NCI-H345 (cell line): Measurements from ENCODE around the gene GADD45B.
"Not testable (repeated sequence)": the region's sequence is repeated elsewhere in the genome, so short reads cannot be mapped to it uniquely, and the experiment has no call there.

ENCODE experiments used
- DNase-seq: peaks from one replicate; lab custom pipeline; 2025; lab: John Stamatoyannopoulos, UW

GADD45B gene

DNA sequence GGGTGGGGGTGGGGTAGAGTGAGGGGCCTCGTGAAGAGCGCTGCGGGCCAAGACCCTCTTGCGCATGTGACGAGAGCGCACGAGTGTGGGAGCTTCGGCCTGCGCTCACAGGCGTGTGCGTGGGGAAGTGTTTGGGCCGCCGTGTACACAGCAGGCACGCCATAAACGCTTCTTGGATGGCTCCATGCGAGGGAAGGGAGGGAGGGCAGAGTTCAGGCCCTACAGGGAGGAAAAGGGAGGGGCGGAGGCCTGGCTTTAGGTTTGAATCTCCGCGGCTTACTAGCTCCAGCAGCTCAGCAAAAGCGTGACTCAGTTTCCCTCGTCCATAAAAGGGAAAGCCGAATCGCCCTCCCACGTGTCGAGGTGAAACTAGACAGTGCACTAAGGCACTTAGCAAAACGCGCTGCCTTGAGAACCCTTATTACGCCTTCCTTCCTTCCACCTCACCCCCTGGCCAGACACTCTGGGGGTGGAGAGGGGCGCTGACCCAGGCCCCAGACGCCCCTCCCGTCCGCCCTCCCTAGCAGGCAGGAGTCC, 12.5 kb downstream of the GADD45B start:
- DNase-seq = no peak

DNA sequence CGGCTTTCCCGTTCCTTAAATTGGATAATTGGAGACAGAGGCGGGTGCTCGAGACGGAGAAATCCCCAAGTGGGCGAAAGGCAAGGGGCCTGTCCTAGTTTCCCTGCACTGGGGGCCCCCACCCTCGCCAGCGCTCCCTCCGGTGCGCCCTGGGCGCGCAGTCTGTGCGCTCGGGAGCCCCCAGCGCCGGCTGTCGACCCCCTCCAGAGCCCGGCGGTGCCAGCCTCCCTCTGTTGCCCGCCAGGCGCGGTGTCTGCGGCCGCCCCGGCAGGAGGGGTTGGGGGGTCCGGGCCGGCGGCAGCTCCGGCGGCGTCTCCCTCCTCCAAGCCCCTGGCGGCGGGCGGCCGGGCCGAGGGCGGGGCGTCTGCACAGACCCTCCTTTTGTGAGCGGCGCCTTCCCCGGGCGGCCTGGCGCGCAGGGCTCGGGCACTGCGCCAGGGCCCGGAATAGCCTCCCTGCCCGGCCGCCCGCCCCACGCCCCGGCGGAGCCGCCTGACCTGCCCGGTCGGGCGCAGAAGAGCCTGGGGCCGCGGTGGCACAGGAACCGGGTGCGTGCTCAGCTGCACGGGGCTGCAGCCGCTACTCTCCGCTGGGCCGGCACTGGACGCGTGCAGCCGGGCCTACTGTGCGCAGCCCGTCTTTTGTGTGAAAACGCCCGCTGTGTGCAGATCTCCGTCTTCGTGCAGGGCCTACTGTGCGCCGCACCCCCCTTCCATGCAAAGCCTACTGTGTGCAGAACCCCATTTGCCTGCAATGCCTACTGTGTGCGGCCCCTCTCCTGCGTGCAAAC, 13.2 kb downstream of the GADD45B start:
- peak; percentile 18 for DNase-seq

DNA sequence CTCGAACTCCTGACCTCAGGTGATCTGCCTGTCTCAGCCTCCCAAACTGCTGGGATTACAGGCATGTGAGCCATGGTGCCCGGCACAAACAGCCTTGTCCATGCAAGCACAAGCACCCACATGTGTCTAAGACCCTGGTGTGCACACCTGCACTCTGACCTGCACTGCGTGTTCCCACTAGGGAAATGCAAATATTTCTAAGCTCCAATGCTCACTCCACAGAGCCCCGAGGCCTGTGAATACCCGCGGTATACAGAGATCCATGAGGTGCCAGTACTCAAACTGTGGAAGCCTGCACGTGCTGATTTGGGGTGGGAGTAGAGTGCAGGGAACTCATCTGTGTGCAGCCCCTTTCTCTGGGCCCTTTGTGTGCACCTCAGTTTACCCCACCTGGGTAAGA, 14.7 kb downstream of the GADD45B start:
- DNase-seq = no peak

DNA sequence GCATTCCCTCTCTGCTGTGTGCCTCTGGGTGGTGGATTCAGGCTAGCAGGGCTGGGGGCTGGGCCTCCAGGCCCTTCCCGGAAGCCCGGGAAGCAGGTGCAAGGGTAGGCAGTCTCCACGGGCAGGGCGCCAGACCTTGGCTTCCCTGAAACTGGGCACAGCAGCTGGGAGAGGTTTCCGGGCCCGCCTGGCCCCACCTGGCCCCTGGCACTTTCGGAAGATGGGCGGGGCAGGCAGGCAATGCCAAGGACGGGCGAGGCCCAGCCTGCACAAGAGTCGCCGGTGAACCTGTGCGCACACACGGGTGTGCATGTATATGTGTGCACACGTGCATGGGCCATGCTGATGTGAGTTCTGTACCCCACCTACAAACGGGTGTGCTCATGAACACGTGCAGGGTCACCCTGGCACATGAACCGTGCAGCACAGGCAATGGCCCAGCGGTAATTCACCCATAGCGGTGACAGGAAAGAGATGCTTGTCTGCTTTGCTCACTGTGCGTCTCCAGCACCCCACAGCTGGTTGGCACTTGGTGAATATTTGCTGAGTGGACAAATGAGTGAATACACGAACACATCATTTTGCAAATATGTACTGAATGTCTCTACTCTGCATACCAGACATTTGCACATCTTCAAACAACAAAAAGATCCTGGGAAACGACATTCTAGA, 15.3 kb downstream of the GADD45B start:
- peak; percentile 67 for DNase-seq

DNA sequence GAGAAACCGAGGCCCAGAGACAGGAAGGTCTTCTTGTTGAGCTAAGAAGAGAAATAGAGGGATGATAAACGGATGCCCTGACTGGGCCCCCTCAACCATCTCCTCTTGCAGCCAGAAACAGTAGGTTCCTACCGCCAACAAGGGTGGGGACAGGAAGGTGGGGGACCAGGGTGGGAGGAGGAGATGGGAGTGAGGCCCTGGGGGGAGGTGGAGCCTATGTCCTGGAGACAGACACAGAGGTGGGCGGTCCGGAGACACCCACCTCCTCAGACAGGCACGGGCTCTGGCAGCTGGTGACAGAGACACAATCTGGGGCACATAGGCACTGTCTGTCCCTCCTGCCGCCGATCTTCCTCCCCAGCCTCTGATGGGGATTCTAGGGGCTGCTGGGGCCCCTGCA, 16.9 kb downstream of the GADD45B start:
- no peak for DNase-seq

DNA sequence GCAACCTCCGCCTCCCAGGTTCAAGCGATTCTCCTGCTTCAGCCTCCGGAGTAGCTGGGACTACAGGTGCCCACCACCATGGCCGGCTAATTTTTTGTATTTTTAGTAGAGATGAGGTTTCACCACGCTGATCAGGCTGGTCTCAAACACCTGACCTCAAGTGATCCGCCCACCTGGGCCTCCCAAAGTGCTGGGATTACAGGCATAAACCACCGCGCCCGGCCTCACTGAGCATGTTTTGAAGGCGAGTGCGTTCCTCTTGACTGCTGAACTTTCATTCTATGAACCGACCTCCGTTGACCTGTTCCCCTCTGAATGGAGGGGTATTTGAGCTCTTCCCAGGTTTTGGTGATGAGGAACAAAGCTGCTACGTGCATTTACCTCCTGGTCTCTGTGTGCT, 17.5 kb downstream of the GADD45B start:
- DNase-seq = not testable (repeated sequence)

DNA sequence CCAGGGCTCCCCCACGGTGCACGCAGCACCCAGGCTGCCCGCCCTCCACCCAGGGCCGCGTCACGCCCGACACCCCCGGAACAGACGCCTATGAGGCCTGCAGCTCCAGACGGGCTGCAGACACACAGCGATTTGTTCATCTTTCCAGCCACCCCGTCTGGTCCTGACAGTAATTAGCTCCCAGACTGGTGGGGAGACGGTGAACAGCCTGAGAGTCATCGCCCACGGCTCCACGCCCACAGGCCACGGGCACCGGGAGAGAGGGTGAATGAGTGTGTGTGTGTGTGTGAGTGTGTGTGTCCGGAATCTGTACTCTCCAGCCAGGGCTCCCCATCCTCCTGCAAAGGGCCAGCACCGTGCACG, 18.1 kb downstream of the GADD45B start:
- DNase-seq = no peak

DNA sequence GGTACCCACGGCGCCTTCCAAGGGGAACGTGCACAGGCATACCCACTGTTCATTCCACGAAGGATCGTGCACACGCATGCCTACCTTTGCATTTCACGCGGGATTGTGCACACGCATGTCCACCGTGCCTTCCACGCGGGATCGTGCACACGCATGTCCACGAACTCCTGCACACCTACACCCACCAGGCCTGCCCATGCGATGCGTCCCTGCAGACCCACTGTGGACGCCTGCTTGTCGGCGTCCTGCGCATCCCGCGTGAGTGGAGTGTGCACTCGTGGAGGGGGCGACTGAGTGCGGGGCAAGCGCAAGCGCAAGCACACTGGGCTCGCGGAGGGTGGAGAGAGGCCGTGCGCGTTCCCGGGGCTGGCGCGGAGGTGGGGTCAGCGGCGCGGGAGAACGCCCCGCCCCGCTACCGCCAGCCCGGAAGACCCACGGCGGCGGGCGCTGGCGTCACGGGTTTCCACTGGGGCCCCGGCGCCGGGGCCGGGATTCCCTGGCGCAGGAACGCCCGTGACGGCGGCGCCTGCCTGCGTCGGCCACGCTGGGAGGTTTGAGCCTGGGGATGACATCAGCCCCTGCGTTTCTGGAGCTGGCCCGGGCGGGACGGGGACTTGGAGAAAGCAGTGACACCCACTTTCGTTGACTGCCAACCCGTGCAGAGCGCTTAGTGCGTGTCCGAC, 18.7 kb downstream of the GADD45B start:
- peak; percentile 34 for DNase-seq

DNA sequence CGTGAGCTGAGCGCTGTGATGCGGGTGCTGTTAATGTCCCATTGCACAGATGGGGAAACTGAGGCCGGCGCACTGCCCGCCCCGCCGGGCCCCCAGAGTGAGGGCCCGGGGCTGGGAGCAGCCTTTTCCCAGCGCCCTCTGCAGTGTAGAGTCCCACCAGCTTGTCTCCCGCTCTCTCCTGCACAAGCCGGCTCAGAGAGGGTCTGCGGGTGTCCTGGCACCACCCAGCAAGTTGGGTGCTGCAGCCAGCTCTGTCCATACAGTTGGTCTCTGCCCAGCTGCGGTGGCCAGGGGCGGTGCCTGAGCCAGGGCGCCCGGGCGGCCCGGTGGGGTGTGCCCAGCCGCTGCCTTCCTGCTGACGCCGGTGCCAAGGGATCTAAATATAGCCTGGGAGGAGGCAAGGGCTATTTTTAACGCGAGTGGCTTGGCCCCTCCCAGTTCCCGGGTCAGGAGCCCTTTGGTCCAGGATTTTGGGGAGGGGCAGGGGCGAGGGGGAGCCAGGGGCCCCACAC, 19.3 kb downstream of the GADD45B start:
- peak; percentile 50 for DNase-seq

DNA sequence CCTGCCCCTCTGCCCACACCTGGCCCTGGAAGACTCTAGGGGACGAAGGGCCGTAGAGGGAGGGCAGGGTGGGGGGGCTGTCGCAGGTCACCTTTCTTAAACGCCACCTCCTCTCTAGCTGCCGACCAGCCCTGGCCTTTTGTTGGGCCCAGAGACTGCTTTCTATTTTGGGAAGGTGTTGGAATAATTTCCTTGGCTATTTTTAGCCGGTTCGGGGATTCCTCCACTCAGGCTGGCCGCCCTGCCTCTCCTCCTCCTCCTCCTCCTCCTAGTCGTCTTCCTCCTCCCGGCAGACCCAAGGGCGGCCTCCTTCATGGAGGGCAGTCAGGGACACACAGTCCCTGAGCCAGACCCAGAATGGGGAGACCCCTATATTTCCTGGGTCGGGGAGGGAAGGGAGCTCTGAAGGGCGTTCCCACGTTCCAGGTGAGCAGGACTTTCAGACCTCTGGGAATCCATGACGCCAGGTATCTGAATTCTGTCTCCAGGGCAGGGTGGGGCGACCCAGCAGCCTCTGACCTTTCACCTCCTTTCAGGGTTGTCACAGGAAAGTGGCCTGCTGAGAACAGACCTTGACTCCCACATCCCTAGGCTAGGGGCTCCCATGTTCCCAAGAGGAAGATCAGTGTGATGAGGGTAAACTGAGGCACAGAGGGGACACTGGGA, 19.9 kb downstream of the GADD45B start:
- no peak for DNase-seq

DNA sequence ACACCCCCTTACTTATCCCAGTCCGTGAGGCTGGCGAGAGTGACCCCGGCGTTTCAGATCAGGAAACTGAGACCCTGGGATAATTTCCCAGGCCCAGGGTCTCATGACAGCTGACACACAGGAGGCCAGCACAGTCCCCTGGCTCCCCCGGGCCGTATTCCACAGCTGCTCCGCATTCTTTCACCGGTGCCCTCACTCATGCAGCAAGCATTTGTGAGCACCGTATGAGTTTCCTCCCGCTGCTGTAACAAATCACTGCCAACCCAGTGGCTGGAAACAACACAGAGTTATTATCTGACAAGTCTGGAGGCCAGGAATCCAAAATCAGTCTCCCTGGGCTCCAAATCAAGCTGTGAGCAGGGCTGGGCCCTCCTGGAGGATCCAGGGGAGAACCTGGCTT, 21.3 kb downstream of the GADD45B start:
- no peak for DNase-seq

DNA sequence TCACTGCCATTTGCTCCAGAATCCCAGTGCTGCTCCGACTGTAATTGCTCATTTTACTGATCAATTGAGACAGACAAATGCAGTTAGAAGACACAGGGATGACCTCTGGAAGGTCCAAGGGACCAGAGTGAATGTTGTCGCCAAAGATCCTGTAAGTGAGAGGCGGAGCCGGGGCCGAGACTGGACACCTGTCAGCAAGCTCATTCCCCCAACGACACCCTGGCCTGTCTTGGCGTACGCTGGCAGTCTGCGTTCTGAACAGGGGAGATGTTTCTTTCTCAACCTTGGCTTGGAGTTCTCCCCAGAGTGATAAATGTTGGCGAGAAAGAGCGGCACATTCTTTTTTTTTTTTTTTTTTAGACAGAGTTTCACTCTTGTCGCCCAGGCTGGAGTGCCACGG, 24.2 kb downstream of the GADD45B start:
- DNase-seq = no peak

DNA sequence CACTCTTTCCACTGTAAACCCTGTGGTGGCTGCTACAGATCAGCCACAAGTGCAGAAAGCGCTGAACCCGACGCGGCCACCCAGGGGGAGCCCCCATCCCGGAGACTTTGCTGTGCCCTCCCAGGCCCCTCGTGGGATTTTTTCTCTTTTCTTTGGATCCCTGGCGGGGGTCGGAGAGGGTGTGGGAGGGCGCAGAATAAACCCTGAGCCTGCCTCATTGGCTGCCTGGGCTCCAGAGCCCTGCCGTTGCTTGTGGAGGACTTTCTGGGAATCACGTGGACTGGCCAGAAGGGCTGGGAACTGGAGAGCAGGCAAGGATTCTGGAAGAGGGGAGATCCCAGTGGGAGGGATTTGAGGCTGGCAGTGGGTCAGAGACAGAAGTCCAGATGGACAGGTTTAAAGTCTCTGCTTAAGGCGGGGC, 24.9 kb downstream of the GADD45B start:
- no peak for DNase-seq

DNA sequence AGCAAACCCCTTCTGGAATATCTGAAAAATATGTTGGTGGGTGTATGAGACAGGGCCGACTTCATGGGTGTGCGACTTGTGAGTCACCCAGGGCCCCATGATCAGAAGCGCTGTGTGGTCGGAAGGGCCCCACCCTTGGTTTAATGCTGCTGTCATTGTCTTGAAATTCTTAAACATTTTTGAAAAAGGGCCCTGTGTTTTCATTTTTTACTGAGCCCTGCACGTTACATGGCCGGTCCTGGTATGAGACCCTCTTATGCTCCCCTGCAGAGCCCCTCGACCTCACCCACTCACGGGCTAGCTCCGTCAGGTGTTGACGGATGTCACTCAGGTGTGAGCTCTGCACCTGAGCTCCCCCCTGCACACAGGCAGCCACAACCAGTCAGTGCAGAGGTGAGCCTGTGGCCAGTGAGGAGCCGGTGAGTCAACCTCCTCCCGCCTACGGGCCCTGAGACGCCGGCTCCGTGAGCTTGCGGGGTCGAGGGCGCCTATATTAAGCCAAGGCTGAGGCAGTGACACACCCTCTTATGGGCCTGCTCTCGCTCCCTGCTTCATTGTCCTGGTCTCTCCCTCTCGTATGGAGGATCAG, 27.7 kb downstream of the GADD45B start:
- no peak for DNase-seq

DNA sequence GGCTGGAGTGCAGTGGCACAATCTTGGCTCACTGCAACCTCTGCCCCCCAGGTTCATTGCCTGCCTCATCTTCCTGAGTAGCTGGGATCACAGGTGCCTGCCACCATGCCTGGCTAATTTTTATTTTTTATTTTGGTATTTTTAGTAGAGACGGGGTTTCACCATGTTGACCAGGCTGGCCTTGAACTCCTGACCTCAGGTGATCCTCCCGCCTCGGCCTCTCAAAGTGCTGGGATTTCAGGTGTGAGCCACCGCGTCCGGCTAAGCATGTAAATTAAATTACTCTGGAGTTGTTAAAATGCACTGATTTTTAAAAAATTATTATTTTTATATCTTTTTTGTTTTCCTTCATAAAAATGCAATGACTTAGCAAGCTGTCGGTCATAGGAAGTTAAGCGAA, 30.7 kb downstream of the GADD45B start:
- DNase-seq = not testable (repeated sequence)

DNA sequence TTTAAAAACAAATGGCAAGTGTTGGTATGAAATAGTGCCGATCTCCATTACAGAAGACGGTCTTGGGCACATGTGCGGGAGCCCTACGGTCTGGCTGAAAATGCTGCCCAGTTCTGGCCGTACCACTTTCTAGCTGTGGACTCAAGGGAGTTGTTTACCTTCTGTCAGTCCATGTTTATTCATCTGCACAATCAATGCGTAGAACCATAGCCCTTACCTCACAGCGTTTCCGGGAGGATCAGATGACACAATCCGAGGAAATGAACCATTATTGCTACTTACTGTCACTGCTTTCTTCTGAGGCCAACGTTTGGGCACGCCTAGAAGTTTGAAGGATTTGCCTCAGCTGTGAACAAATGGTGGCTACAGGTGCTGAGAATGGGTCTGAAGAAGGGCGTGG, 31.2 kb downstream of the GADD45B start:
- peak; percentile 86 for DNase-seq

DNA sequence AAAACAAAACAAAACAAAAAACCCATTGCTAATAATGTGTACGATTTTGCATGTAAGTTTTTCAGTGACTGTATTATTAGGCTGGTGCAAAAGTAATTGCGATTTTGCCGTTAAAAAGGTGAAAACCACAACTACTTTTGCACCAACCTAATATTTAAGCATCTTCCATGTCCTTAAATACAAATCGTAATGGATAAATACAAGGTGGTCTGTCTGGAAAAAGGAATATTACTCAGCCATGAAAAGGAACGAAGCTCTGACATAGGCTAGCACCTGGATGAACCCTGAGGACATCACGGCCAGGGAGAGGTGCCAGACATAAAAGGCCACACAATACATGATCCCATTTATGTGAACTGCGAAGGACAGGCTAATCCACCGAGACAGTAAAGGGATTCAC, 33.2 kb downstream of the GADD45B start:
- no peak for DNase-seq

DNA sequence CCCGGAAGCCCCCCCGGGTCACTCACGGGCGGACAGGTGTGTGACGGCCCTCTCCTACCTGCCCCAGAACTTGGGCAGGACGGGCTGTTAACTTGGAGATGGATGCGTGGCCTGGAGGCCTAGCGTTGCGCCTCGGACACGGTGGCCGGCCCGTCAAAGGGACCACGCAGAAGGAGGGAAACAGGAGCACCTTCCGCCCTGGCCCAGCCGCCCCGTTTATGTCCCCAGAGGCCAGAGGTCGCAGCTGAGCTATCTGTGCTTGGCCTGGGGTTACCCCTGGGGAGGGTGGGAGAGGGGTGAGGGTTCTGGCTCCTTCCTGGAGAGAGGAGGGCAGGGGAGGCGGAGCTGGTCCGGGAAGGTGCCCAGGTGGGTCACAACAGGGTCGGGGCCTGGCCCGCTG, 35.6 kb downstream of the GADD45B start:
- no peak for DNase-seq

DNA sequence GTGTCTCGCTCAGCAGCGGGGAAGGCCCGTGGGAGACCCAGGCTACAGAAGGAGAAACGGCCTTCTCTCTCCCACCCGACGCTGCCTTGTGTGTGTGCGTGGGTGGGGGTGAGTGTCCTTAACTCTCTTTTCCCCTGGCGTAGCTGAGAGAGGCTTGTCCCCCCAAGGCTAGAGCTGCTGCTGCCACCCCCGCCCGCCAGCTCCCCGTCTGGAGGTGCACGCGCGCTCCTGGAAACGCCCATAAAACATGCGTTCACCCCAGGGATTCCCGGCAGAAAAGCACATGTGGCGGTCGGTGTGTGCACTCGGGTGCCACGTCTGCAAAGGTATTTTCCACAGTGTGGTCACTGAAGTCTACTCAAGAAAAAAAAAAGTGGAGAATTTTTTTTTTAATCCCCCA, 36.1 kb downstream of the GADD45B start:
- no peak for DNase-seq

DNA sequence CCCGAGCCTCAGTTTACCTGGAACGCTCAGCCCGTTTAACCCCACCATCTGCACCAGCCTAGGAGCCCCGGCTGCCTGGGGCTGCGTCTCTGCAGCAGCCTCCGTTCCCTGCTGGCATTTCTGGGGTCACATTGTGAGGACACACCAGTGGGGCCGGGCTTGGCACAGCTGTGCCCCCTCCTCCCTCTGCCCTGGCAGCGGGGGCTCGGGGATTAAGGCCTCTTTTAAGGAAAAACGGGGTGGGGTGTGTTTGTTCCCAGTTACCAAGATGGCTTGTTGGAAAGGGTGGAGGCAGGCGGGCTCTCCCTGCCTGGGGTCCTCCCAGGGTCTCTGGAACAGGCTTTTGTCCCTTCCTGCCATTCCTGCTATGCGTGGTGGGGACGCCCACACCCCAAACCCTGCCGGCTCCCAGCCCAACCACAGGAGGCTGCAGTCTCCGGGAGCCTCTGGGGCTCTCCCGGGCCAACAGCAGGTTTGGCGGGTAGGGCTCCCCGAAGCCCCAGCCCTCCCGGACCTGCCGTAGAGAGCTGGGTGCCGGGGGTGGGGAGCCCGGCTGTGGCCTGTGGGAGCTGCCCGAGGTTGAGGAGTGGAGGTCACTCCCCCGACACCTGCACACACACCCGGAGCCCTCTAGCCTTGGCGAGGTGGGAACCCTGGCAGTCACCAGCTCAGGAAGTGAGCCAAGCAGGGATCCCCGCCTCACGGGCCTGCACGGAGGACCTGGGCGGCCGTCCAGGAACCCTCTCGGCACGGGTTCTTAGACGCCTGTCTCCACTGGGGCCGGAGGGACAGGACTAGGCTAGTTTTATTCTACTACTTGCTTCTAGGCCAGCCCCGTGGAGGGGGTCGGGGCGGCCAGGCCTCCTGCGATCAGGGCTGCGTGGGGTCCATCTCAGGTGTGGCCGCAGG, 36.9 kb downstream of the GADD45B start:
- DNase-seq = no peak
